GM13976 (cell line): ENCODE measurements around the gene S1PR4.
"Not testable (repeated sequence)": the region's sequence is repeated elsewhere in the genome, so short reads cannot be mapped to it uniquely, and the experiment has no call there.

Experiments used
- DNase-seq: peaks from one replicate; pipeline ENCODE4 v3.0.0; 2012; ENCODE audit warnings: low spot score
- CTCF ChIP-seq: IDR thresholded peaks from 2 replicates; pipeline ENCODE4 v1.5.1; 2012; ENCODE audit warnings: borderline replicate concordance, mild to moderate bottlenecking; ENCODE audit not compliant: insufficient read depth; ENCODE audit errors: extremely low read depth, missing control alignments, control extremely low read depth
- in situ Hi-C: fragments of 300-500 bp; cut with MboI; formaldehyde crosslinking; loops from one replicate; pipeline ENCODE4 v1.12.0; 2022; ENCODE audit warnings: low sequenced_read_pairs, mixed read lengths, inconsistent platforms; ENCODE audit not compliant: unreplicated experiment

Gene S1PR4

GRCh38 chr19:3163943-3164342 lies 14.6 kb upstream of the S1PR4 start:
- DNase-seq, result no peak
- in situ Hi-C loops, result no loop called here
- TF ChIP-seq CTCF, result no peak

GRCh38 chr19:3167533-3168272 lies 10.9 kb upstream of the S1PR4 start:
- no peak for TF ChIP-seq CTCF
- in situ Hi-C loops, result no loop called here
- no peak for DNase-seq

GRCh38 chr19:3171894-3172672 lies 6.5 kb upstream of the S1PR4 start:
- TF ChIP-seq CTCF, result no peak
- in situ Hi-C loops, result no loop called here

GRCh38 chr19:3172673-3173000 lies 5.9 kb upstream of the S1PR4 start:
- in situ Hi-C loops, DNase-seq: not testable (repeated sequence)

More at GRCh38 chr19:3171894-3172672, 6.5 kb upstream of the S1PR4 start:
- DNase-seq, result no peak

- DNase-seq, result no peak
- no peak for TF ChIP-seq CTCF
- in situ Hi-C loops, result no loop called here
Measured at GRCh38 chr19:3175781-3176714, 2.5 kb upstream of the S1PR4 start.

GRCh38 chr19:3176715-3177501 lies 1.7 kb upstream of the S1PR4 start:
- in situ Hi-C loops, result no loop called here
- DNase-seq, result no peak

More at GRCh38 chr19:3176715-3177501, 1.7 kb upstream of the S1PR4 start:
- TF ChIP-seq CTCF, result no peak
